ENCODE results near the gene RIOK3.
"Not testable (repeated sequence)": the region's sequence is repeated elsewhere in the genome, so short reads cannot be mapped to it uniquely, and the experiment has no call there.

The RIOK3 gene

DNA sequence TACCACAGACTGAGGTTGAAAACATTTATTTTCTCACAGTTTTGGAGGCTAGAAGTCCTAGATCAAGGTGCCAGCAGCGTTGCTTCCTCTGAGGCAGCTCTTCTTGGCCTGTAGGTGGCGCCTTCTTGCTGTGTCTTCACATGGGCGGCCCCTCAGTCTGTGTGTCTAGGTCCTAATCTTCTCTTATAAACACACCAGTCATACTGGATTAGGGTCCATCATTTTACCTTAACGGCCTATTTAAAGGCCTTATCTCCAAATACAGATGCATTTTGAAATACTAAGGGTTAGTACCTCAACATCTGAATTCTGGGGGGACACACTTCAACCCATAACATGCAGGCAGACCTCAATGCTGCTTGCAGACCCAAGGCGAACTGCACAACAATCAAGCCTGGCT lies 45.8 kb downstream of the RIOK3 start:
- peak; percentile 68 for DNase-seq

DNA sequence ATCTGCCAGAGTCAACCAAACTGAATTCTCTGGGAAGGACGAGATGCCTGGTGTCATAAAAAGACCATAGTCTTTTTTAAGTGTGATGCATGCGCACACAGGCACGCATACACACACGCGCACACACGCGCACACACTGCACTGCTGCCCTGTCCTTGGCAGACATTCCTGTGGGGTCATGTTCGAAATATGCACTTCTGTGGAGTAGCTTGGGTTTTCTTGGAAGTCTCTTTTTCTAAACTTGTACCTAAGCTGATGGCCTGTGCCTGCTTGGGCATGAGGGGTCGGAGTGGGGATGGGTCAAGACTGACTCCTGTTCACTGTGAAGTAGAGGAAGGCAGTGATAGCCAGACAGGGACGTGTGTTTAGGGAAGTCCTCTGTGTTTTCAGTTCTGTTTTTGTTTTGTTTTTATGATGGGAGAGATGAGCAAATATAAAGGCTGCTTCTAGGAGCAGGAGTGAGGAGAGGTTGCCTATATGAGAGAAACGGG lies 46.2 kb downstream of the RIOK3 start:
- DNase-seq, result no peak

DNA sequence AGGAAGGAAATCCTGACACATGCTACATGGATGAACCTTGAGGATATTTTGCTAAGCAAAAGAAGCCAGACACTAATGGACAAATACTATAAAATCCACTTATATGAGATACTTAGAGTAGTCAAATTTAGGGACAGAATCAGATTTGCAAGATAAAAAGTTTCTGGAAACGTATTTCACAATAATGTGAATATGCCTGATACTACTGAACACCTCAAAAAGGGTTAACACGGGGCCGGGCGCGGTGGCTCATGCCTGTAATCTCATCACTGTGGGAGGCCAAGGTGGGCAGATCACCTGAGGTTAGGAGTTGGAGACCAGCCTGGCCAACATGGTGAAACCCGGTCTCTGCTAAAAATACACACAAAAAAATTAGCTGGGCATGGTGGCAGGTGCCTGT lies 48.5 kb downstream of the RIOK3 start:
- DNase-seq, result no peak

DNA sequence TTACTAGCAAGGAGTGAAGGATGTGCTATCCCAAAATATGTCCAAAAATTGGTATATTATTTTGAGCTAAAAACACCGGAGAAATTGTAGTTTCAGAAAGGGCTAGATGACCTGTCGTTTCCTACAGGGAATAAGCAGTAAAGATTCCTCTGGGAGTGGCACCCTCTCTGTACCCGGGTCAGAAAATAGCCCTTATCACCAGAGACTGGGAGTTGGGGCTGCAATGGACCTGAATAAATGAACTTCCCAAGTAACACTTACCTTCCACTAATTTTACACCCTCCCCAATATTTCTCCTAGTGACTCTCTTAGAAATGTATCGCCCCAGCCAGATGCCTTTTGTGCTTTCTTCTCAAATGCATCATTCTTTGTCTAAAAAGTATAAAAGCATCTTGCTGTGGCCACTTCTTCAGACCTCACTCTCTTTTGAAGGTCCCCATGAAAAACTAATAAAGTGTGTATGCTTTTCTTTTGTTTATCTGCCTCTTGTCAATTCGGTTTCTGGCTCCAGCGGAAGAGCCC lies 49.5 kb downstream of the RIOK3 start:
- no peak for DNase-seq

DNA sequence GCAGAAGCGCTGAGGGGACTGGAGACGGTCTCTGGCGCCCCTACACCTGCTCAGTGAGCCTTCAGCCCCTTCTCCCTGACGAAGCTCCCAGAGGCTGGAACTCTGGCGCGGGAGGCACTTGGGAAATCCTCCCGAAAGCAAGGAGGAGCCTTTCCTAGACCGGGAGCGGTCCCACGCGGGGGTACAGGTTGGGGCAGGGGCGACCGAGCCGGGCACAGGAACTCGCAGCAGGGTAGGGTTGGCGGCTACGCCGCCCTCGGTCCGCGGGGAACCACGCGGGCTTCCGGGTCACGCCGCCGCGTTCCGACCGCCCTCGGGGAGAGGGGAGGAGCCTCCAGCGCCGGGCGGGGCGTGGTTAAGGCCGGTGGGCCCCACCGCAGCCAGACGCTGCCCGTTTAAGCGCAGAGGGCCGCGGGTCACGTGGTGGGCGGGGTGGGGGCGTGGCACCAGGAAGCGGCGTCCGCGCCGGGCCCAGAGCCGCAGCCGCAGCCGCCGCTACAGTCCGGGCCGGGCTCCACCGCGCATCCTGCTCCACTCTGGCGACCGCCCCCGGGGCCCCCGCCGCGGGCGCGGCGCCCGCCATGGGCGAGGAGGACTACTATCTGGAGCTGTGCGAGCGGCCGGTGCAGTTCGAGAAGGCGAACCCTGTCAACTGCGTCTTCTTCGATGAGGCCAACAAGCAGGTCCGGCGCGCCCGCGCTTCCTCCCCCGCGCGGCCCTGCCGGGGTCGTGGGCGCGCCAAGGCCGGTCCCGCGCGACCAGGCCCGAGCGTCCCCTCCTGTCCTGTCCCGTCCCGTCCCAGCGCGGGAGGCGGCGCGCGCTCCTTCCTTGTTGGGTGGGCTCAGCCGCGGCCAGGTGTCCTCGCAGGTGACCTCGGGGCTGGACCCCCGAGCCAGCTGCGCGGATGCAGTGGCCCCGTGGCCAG lies 50.2 kb downstream of the RIOK3 start, which contains the start of gene RMC1:
Gene RMC1 (plus strand): TSS at position 474 of the 925 bp plus-strand sequence. CDS start 108 bp downstream, at position 582.
- peak; percentile 99 for DNase-seq

DNA sequence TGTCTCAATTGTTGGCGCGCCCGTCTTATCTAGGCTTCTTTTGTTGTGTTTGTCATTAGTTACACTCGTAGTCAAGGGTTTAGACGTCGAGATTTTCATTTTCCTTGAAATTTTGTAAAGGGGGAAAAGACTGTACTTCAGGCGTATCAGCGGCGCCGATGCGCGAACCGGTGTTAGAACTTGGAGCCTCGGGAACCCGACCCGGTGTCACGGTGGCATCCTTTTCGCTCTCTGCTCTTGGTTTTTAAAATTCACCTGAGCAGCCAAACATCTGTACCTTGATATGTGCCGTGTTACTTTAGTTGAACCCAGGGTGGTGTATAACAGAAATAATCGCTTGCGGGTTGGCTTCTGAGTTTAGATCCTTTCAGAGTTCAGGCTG lies 50.9 kb downstream of the RIOK3 start:
- DNase-seq, result no peak

DNA sequence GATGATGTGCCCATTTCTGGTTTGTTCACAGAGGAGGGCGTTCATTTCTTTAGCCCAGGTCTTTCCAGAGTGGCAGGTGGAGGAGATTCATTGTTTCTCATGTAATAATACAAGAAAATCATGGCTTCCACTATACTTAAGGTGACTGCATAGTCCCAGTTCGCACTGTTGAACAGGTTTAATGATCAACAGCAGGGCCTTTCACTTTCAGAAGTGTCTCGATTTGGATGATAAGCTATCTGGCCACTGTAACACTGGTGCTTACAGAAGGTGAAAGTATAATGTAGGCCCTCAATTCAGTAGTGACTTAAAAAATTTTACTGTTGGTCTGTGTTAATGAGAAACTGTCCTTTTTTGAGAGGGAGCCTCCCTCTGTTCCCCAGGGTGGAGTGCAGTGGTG lies 51.6 kb downstream of the RIOK3 start:
- DNase-seq, result no peak

DNA sequence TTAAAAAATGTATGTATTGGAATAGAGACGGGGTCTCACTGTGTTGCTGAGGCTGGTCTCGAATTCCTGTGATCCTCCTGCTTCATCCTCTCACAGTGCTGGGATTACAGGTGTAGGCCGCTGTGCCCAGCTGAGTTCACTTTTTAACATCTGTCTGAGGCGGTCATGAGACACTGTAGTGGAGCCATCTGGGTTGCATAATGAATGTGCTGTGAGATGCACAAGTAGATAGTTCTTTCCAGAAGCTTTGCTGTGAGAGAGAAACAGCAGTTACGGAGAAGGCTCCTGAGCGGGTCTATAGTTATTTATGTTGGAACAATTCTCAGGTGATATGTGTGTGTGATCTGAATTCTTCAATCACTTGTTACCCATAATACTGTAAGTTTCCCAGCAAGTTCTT lies 53.3 kb downstream of the RIOK3 start:
- no peak for DNase-seq

DNA sequence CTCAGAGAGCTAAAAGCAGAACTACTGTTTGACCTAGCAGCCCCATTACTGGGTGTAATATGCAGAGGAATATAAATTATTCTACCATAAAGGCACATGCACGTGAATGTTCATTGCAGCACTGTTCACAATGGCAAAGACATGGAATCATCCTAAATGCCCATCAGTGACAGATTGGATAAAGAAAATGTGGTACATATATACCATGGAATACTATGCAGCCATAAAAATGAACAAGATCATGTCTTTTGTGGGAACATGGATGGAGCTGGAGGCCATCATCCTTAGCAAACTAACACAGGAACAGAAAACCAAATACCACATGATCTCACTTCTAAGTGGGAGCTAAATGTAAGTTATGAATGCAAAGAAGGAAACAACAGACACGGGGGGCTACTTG lies 57.8 kb downstream of the RIOK3 start:
- DNase-seq, result not testable (repeated sequence)

DNA sequence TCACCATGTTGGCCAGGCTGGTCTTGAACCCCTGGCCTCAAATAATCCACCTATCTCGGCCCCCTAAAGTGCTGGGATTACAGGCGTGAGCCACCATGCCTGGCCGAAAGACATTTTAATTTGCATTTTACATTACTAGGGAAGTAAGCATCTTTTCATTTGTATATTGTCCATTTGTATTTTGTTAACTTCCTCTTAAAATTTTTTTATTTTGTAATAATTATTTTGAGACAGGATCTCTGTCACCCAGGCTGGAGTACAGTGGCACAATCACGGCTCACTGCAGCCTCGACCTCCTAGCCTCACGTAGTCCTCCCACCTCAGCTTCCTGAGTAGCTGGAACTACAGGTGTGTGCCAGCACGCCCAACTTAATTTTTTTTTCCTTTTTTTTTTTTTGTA lies 59.1 kb downstream of the RIOK3 start:
- not testable (repeated sequence) for DNase-seq

DNA sequence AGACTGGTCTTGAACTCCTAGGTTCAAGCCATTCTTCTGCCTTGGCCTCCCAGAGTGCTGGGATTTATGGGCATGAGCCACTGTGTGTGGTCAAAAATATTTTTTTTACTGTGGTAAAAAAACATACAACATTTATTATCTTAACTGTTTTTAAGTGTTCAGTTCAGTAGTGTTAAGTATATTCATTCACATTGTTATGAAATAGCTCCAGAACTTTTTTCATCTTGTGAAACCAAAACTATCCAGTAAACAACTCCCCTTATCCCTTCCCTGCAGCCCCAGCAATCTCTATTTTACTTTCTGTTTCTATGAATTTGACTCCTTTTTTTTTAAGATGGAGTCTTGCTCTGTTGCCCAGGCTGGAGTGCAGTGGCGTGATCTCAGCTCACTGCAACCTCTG lies 59.6 kb downstream of the RIOK3 start:
- DNase-seq, result no peak

DNA sequence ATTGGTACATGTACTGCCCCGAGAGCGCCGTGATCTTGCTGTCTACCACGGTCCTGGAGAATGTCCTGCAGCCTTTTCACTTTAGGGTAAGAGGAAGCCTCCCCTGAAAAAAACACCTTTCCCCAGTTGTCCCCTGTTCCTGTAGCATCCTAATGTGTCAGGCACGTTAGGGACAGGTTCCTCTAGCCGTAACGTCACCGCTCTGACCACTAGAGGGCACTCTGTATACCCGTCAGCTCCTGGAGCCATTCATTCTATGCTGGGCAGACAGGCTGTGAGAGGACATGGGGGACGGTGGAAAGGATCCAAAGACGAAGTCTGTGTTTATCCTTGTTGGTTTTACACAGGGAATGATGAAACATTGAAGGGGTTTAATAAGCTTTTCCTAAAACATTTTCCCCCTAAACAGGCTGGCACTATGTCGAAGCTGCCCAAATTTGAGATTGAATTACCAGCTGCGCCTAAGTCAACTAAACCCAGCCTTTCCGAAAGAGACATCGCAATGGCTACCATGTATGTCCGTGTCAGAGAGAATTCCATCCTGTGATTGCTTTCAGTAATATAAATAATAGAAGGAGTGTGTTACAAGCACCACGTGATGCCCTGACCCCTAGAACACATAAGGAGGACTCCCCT lies 62.9 kb downstream of the RIOK3 start:
- peak; percentile 74 for DNase-seq

DNA sequence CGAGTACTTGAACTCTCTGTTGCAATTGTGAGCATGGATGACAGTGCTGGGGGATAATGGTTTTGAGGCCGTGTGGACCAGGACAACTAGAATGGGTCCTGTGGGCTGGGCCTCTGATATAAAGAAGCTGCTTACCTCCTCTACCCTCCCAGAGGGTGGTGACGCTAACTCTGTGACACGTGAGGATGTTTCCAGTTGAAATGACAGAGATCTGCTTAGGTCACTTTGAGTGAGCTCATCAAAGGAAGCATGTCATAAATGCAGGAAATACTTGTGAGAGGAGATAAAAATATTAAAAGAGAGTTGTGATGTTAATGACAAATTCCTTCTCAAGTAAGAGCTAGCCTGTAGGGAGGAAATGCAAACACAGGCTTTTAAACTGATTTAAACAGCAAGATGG lies 66.6 kb downstream of the RIOK3 start:
- no peak for DNase-seq

DNA sequence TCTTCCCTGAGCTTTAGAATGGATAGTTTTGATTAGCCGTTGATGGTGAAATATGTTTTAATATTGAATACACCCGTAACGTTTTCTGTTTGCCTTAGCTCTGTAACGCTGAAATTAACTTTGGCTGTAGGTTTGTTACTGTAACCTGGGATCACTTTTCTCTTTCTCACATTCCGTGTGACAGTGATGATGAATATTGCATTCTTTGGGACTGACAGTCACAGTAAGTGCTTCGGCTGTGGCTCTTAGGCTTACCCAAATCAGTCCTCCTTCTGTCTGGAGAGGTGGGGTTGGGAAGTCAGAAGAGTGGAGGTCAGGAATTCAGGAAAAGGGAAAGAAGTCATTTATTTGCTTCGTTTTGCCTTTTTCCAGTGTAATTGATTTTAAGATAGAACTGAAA lies 68.2 kb downstream of the RIOK3 start:
- no peak for DNase-seq

DNA sequence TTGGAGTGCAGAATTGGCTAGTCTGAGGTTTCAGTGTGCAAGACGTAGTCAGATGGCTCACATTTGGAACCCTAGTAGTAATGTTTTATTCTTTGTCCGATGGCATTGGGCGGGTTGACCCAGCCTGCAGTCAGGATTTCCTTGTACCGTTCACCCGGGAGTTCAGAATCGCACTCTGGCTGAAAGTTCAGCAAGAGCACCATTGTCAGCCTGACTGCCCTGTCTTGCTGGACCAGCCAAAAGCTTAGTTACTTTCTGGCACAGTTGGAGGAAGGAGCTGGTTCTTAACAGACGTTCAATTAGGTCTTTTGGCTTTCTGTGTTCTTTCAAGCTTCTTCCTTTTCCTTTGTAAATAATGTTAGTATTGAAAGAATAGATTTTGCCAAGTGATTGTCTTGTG lies 68.8 kb downstream of the RIOK3 start:
- DNase-seq, result no peak

DNA sequence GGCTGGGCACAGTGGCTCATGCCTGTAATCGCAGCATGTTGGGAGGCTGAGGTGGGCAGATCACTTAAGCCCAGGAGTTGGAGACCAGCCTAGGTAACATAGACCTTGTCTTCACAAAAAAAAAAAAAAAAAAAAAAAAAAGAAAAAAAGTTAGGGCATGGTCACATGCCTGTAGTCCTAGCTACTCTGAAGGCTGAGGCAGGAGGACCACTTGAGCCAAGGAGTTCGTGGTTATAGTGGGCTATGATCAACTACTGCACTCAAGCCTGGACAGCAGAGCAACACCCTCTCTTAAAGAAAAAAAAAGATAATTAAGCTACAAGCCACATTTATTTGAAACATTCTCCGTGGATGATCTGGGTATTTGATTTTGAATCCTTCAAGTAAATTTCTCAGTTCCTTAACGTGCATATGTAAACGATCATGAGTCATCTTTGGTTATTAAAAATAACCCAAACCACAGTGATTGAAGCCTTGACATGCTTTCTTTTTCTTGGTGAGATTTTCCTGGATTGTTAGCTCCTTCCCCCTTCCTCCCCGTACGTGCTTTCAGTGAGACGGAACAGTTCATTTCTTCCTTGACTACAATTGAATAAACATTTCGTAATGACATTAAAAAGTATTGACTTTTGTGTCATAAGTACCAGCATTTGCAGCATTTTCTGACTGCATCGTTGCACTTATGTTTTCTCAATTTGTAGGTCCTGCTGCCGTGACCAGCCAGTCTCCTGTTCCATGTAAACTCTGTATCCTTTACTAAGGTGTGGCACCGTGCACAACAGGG lies 70.5 kb downstream of the RIOK3 start:
- no peak for DNase-seq

DNA sequence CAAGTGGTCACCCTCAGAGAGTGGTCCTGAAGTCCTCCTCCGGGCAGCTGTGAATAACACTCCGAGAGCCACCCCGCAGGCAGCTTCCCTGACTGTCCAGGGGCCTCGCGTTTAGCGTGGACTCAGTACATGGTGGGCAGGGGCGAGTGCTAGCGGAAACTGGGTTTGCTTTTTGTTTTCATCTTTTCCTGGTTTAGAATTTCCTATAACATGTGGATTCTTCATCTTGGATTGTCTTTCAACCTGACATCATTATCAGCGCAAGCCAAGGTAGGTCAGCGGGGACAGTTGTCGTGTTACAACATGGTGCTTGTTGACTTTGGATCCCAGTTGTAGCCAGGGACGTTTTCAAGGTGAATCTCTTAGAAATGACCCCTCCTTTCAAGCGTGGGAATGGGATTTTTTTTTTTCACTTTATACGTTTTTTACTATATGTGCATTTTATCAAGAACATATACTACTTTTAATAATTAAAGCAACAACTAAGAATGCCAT lies 71.2 kb downstream of the RIOK3 start:
- no peak for DNase-seq

DNA sequence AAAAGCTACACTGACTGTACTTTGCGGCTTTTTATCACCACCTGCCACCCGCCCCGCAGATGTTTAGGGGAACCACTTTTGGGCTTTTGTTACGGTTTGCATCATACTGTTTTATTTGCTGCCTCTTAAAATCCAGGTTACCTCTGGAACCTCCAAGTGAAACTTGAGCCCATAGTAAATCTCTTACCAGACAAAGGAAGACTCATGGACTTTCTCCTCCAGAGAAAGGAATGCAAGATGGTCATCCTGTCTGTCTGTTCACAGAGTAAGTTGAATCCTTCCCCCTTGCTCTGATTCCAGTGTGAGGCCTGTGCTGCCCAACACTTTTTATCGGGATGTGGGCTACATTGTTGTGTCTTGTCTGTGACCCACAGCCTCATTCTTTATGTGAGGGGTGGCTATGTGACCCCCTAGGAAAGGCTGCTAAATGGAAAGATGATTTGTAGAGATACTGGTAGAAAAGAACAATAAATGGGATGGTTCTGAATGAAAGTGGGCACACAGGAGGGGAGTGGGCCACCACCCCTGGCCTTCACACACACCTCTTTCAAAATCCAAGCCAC lies 73.5 kb downstream of the RIOK3 start:
- no peak for DNase-seq

DNA sequence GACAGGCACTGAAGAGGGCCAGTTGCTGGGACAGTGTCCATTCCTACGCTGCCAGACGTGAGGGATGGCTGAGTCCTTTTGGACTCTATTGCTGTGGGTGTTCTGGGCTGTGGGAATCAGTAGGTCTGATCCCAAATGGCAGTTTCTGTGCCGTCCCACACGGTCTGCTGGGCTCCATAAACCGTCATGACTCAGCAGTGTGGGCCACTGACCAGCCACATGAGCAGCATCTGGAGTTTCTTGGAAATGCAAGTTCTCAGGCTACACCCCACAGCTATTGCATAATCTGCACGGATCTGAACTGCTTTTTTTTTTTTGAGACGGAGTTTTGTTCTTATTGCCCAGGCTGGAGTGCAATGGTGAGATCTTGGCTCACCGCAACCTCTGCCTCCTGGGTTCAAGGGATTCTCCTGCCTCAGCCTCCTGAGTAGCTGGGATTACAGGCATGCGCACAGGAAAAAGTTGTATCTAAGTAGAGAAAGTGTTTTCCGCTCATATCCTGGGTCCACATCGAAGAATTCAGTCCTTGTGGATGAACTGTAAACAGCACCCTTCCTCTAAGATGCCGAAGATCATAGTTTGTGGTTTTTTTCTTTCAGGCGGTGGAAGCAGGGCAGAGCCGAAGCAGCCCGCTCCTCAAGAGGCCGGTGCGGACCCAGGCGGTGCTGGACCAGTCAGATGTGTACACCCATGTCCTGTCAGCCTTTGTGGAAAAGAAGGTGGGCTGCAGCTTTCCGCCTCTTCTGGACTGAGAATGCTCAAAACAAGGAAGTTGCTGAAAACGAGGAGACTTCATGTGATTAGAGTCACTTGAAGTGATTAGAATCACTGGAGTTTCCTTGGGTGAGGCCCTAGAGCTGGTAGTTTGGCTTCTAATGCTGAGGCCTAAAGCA lies 75.7 kb downstream of the RIOK3 start:
- DNase-seq, result no peak

DNA sequence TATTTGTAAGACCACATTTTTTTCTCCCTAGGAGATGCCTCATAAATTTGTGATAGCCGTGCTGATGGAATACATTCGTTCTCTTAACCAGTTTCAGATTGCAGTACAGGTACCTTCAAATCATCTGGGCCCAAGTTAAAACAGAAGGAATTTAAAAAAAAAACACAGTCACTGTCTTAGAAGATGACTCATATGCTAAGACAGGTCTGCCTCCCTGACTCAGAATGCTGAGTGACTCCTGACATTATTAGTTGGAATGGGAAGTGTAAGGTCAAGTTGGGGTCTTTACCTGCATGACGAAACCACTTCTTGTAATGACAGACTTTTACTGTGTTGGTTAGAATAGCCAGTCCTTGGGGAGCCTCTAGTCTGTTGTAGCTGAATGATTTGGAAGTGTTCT lies 76.5 kb downstream of the RIOK3 start:
- DNase-seq, result no peak

DNA sequence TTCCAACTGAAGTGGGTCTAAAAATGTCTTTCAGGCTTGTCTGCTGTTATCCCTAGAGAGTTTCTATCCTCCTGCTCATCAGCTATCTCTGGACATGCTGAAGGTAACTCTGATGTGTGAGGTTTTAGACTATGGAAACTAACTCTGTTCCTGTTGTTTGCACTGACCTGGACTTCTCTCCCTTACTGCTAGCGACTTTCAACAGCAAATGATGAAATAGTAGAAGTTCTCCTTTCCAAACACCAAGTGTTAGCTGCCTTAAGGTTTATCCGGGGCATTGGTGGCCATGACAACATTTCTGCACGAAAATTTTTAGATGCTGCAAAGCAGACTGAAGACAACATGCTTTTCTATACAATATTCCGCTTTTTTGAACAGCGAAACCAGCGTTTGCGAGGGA lies 77.1 kb downstream of the RIOK3 start:
- no peak for DNase-seq

DNA sequence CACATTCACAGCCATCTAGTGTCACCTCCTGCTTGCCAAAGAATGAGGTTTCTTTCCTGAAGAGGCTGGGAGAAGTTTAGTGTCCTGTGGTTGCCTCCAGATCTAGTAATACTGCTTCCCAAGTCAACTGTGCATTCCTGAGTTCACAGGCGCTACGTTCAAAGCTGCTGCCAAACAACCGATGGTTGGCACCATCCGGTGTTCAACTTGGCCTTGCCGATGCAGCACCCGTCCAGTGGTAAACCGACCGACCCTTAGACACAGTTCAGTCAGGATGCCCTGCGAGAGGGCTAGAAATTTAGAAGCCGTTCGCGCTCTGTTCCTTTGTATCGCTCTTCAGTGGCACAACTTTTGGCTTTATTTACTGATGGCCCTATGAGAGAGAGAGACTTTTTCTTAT lies 78.8 kb downstream of the RIOK3 start:
- DNase-seq, result no peak
